HG03108 (cell line): ENCODE measurements around the gene S100A7.
"Not testable (repeated sequence)": the region's sequence is repeated elsewhere in the genome, so short reads cannot be mapped to it uniquely, and the experiment has no call there.

Experiments
- ATAC-seq: cut with Tn5 transposase; IDR thresholded peaks from one replicate; pipeline ENCODE4 v1.9.1; 2021; ENCODE audit warnings: moderate library complexity; ENCODE audit not compliant: unreplicated experiment

S100A7 gene

DNA sequence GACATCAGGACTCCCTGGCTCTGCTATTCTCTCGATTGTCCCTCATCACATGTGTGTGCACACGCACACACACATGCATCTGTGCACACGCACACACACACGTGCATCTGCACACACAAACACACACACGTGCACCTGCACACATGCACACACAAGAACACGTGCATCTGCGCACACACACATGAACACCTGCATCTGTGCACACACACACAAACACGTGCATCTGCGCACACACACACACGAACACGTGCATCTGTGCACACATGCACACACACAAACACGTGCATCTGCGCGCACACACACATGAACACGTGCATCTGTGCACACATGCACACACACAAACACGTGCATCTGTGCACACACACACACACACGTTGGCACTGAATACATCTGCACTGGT is 29.4 kb downstream of the S100A7 start:
- no peak for ATAC-seq

DNA sequence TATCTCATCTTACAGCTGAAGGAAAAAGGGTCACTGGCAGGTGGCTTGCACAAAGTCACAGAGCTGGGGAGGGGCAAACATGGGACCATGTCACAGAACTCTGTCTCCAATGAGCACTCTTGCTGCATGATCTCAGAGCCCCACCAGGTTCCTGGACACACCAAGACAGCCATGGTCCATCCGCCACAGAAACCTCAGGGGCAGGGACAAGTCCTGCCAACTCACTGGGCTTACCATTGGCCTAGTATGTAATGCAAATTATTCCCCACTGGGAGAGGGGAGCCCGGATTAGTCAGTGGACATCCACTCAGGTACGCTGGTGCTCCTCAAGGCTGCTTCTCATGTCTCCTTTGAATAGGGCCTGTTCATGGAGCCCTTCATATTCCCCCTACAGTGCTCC is 29.9 kb downstream of the S100A7 start:
- no peak for ATAC-seq

DNA sequence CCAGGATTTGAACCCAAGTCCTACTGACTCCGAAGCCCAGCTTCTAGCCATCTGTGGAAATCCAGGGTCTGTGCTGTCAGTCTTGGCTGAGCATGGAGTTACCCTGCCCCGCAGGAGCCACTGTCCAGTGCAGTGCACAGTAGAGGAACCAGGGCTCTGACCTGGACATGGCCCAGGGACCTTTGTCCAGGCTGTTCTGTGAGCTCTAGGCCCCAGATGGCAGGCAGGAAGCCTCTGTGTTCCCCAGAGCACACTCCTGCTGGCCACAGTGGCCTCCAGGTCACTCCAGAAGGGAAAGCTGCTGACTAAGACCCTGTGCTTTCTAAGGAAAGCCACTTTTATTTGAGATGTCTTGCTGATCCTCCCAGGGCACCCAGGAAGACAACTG is 30.3 kb downstream of the S100A7 start:
- ATAC-seq = no peak

DNA sequence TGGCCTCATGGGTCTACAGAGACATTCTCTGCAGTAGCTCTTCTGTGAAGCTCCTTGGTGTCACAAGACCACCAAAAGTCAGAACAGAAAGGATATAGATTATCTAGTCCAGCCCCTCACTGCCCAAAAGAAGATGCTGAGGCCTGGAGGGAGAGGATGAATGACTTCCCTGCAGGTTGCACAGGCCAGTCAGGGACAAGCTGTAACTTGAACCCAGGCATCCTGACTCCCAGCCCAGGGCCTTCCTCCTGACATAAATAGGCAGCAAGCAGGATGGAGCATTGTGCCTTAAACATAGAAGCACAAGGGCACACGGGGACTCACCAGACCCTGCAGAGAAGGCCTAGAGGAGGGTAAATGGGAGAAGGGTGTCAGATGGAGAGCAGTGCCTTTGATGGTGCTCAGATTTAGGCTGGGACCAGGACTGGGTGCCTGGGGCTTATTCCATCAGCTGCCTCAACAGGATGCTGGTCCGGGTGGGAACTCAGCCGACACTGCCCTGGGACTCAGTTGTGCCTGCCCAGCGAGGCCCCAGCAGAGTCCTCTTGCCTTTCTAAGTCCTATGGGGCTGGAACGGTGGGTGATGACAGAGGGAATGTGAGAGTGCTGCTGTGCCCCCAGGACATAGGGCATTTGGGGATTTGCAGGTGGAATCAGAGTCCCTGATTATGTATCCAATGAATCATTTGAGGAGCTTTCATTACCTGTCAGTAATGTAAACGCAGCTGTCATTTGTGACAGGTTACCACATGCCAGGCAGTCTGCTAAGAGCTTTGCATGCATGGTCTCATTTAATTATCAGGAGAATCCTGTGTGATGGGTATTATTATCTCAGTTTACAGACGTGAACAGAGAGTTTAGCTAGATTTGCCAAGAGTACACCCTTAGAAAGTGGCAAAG is 30.9 kb downstream of the S100A7 start:
- ATAC-seq = no peak

DNA sequence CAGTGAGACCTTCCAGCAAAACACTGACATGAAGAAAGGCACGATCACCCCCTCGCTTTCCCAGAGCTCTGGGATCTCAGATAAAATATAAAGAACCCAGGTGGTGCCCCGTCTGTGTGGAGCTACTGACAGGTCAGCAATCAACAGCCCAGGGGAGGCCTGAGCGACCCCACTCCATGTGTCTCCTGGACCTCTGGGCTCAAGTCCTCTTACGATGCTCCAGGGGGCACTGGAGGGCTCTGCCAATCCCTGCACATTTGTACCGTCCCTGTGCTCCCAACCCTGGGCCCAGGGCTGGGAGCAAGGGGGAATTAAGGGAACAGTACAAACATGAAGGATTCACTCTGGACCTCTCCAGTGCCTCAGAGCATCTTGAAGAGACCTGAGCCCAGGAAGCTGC is 31.7 kb downstream of the S100A7 start:
- no peak for ATAC-seq

DNA sequence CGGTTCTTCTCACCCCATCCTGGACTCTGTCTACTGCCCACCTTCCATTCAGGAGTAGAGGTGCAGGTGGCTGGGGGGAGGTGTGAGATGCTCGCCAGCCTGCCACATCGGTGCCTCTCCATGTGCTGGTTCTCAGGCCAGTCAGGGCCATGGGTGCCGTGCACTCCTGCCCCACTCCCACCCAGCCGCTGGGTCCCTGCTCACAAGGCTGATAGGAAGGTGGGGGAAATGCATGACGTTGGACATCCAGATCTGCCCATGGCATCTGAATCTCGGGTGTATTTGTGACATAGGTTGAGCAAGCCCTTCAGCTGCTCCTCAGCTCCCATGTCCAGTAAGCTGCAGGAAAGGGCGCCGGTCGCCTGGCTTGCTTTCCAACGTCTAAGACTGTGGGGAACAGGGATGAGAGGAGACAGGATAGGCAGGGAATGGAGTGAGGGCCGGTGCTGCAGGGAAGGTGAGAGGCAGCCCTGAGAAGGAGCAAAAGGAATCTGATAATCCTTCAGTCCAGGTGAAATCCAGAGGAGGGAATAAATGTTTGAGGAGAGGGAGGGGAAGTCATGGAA is 32.3 kb downstream of the S100A7 start:
- no peak for ATAC-seq

DNA sequence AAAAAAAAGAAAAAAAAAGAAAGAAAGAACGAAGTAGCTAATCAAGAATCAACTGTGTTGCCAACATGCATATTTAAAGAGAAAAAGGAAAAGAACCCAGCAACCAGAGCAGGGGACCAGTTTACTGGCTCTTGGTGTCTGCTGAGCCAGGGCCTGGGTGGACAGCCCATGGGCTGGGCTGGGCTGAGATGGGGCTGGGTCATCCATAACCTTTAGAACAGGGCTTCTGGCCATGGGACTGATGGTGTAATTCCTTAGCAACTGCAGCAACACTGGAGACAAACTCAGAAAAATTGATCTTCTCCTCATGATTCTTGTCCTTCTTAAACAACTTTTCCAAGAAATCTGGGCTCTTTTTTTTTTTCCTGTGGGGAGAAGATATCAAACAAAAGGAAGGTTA is 33.6 kb downstream of the S100A7 start:
- ATAC-seq = no peak

DNA sequence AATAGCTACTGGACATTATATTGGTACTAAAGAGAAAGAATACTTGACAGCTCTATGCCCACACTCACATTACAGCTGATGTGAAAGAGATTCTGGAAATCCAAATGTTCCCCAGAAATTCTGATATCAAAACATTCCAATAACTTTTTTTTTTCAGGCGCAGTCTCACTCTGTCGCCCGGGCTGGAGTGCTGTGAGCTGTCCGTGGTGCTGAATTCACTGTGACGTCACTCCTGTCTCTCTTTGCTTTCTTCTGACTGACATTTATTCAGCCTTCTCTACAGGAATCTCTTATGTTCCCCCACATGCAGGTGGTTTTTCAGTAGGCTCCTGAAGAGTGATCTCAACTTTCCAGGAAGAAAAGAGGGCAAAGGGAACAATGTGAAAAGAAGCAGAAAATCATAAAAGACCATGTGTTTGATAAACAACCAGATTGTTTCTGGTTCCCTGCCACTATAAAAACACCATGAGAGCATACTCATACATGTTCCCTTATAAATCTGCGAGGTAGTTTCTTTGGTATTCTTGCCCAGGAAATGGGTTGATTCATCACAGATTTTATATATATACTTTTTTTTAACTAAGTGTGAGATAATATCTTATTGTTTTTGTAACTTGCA is 37.9 kb downstream of the S100A7 start:
- no peak for ATAC-seq

DNA sequence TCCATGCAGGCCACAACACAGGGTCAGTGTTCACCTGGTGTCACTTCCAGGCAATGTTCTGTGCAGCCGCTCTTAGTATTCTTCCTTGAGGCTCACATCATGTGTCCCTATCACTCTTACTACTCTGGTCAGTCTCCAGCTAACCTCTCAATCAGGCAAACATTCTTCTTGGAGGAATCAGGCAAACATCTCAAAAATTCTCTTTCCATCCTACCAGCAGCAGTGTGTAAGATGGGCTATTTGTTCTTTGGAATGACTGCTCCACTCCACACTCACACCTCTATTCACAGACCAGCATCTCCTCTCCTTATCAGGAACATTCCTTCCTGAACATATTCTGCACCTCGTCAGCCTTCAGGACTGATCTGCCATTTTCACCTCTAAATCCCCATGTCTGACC is 40.1 kb downstream of the S100A7 start:
- no peak for ATAC-seq

DNA sequence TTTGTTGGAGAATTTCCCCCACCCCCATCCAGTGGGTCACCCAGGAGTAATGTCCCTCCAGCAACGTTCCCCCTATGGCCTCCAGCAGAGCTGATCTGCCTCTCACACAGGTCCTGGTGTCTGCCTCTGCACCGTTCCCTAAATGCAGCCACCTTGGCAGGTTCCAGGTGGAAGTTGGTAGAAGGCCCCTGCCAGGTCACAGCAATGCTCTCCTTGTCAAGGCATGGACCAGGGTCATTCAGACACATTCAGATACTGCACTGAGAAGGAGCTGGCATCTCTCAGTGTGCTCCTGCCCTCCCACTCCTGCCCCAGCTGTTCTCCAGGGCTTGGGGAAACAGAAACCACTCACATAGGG is 41.0 kb downstream of the S100A7 start:
- ATAC-seq = not testable (repeated sequence)

DNA sequence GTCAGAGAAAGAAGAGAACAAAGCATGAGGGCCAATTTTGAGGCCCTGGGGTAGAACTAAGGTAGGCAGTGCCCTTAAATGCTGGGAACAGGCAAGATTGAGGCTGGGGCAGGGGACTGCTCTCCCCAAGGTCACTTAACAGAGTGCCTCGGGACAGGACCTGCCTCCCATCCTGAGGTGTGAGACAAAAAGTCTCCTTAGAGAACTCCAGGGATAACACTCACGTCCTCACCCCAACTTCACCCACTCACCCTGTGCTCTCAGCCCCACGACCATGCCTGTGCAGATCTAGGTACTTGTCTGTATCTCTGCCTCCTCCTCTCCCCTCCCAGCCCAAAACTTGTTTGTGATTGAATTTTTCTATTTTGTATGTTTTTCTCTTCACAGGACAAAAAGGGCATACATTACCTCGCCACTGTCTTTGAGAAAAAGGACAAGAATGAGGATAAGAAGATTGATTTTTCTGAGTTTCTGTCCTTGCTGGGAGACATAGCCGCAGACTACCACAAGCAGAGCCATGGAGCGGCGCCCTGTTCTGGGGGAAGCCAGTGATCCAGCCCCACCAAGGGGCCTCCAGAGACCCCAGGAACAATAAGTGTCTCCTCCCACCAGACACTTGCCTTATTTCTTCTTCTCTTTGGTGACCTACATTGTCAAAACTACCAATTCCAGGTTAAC is 41.6 kb downstream of the S100A7 start:
- ATAC-seq = not testable (repeated sequence)

DNA sequence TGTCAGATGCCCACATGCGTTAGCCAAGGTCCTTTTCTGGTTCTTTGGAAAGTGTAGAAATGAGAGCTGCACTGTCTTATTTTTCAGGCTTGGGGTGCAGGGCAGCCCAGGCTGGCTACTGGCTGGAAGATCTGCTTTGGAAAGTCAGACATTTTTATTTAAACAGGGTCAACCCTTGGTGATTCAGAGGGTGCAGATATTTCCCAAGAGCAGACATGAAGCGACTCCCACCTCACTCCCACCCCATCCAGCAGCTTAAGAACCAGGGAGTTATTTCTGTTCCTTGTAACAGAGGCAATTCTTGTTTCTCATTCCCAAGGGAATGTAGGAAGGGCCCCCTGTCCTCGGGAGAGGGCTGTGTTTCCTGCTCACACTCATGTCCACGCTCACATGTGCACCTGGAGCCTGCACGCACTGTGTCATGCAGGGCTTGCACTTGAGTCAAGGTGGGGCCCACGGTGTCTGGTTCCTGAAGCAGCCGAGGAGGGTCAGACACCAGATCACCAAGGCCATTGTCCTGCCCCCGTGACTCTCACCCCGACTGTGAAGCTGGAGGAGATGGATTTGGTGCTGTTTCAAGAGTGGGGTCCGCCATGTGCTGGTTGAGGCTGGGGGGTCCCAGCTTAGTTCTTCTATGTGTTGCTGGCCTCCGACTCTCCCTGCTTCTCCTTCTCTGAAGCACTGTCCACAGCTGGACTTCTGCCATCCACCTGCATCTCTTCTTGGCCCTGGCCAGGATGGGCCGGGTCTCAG is 43.1 kb downstream of the S100A7 start:
- no peak for ATAC-seq

DNA sequence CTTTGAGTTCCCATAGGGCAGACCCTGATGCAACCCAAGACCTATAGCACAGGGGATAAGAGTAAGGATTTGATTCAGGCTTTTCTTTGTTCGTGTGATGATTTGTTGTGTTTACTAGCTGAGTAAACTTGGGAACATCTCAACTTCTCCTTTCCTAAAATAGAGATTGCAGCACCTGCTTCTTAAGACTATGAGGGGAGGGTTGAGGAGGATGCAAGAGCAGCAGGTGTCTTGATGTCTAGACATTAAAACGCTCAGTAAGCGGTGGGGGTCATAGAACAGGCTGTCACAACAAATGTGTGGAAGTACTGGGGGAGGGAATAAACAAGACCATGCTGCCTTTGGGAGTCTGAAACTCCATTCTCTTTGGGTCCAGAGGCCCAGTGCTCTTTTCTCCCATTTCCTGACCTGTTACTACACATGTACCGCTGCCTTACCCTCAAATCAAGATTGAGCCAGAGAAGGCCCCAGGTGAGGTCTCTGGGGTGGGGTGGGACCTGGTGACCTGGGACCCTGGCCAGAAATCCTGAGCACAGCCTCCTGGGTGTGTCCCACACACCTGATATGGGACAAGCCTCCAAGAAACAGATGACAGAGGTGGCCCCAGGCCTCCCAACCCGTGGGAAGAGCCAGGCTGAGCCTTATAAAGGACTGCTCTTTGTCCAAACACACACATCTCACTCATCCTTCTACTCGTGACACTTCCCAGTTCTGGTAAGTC is 44.4 kb downstream of the S100A7 start, which contains the start of gene S100A7A:
S100A7A (plus strand) TSS at position 671 of the 721 bp plus-strand sequence. CDS start 1,563 bp downstream, outside the sequence.
- ATAC-seq = no peak

DNA sequence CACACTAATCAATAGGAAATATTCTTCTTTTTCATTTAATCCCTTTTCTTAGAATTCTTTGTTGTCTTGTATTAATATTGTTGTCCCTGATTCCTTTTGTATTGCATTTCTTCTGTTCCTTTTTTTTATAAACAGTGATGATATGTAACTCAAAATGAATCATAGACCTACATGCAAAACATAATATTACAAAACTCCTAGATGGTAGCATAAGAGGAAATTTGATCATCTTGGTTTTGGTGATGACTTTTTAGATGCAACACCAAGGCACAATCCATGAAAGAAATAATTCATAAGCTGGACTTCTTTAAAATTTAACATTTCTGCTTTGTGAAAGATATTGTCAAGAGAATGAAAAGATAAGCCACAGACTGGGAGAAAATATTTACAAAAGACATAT is 46.5 kb downstream of the S100A7 start:
- not testable (repeated sequence) for ATAC-seq
